Stimulated activated CD8-positive, alpha-beta memory T cell treated with anti-CD3 and anti-CD28 coated beads, Interleukin-7, amount 100 ng/mL, for 1 hour (primary cell): ENCODE results near the gene PODN.

Experiments used
- DNase-seq, 2 donors: peaks; one replicate each; pipeline ENCODE4 v3.0.0-alpha.2; 2020; ENCODE audit warnings: low read depth in 2 of 2

The PODN gene

DNA sequence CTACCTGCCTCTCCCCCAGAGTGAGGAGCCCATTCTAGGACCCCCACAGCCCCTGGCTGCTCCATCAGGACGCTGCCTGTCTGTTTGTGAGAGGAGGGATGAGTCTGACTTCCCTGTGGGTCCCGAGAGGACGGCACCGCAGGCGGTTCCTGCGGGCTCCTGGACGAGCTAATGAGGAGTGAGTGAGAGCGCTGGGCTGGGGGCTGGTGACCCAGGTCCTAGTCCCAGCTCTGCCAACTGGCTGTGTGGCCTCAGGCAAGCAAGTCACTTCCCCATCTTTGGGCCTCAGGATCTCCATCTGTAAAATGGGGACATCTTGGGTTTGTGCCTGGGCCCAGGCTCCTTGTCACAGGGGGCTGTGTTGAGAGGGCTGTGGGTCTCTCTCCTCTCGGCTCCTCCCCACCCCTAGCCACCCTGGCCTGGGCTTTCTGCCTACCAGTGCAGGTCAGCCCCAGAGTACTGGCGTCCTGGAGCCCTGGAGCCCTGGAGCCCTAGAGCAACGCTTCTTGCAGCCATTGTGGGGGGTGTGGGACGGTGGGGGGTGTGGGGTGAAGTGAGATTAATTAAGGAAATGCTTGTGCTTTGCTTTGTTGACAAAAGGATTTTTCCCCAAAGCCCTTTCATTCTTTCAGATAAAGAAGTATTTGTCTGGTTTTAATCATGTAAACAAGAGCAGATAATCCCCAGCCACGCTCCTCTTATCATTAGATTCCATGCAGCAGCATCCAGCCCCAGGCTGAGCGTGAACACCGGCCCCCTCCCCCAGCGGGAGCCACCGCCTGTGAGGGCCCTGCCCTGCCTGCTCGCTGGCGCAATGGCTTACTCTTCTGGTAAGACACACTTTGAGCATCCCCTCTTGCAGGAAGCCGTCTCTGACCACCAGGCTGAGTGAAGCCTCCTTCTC is 53.6 kb downstream of the PODN start:
- DNase-seq: no peak

DNA sequence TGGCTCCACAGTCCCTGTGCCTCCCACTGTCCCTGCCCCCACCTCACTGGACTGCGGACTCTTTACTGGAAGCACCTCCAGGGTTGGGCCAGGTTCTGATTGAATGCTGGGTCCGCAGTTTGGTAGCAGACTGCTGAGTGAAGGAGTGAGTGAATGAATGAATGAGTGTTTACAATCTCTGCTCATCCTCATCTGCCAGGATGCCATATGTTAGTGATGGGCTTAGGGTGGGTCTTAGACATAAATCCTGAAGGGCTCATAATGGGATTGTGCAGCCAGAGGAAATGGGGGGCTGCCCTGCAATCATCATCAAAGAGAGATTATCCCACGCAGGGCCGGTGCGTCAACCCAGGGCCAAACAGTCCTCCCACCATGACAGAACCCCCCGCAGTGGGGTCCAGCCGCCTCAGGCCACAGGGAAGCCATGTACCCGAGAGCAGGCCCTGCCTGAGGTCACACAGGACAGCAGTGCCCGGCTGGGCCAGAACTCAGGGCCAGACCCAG is 54.3 kb downstream of the PODN start:
- no peak for DNase-seq

DNA sequence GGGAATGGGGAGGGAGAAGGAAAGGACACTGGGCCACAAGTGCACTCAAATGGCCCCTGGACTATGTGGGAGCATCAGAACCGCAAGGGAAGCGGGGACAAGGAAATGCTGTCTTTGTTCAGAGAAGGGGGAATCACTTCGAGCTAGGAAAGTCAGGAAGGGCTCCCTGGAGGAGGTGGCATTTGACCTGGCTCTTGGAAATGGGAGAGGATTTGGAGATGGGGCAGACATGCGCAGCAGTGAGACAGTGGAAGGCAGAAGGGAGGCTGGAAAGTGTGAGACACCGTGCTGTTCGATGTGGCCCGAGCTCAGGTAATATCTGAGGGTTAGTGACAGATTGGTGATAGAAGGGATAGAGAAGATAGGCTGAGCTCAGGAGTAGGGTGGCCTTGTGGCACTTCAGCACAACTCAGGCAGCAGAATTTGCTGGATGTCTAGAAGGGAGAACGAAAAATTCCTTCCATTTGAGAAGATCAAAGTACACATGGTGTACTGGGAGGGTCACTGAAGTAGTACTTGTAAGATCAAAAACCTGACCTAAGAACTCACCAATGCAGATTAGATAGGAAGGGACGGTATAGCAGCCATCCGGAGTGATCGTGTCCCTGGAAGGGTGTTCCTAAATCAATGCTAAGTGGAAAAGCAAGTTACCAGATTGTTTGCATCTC is 55.1 kb downstream of the PODN start:
- no peak for DNase-seq

DNA sequence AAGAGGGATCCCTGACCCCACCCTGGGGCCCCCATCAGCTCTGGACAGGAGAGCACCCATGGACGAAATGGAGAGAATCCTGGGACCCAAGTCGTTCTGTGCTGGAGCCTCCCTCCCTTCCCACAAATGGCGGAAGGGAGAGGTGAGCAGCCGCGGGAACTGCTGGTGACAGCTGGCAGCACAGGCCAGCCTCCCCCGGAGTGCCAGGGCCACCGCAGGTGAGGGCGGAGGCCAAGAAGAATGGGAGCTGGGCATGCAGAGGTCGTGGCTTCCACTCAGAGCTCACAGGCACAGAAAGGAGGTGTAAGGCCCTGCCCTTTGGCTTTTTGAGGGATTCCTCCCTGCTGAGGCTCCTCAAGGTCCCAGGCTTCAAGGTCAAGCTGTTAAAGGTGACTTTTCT is 55.8 kb downstream of the PODN start:
- no peak for DNase-seq

DNA sequence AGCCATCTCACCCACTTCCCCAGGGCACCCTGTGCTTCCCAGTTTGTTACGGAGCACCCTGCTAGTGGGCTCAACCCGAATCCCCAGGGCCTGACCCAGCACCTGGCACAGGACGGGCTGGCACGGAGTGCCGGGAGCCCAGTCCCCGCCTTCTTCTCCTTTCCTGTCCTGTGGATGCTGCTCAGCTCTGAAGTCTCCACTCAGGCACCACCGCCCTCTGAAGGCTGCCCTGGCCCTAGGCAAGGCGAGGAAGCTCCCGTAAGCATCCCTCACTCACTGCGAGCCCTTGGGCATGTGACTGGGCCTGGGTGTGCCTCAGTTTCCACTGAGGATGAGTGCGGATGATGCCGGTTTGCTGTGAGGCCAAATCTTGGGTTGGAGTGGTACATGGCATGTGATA is 58.6 kb downstream of the PODN start:
- DNase-seq: no peak

DNA sequence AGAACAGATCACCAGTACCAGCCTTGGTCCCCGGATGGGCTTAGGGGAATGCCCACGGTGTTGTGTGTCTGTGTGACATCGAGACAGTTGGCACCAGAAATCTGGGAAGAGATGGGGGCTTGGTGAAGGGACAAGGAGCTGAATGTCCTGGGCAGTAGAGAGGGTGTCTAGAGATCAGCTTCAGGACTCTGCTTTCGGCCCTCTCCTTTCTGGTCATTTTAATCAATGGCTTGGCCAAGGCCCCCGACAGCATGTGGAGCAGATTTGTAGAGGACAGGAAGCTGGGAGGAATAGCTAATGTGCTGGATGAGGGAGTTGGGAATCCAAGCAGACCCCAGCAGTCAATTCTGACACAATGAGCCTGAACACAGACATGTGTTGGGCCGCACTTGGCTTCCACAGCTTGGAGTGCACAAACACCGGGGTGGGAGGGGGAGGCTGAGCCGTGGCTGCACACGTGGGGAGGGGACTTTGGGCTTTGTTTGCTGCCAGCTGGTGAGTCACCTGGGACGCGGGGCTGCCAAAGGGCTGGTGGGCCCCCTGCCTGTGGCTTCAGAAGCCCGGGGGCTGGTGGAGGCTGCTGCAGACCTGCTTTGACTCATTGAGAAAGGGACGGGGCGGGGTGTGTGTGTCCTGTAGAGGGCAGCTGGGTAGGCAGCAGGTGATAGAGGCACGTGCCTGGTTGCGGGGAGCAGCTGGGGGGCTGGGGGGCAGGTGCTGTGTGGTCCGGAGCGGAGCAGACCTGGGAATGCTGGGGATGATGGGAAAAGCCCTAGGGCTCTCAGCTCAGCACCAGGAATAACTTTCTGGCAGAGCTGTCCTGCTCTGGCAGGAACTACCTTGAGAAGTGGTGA is 59.5 kb downstream of the PODN start:
- no peak for DNase-seq

DNA sequence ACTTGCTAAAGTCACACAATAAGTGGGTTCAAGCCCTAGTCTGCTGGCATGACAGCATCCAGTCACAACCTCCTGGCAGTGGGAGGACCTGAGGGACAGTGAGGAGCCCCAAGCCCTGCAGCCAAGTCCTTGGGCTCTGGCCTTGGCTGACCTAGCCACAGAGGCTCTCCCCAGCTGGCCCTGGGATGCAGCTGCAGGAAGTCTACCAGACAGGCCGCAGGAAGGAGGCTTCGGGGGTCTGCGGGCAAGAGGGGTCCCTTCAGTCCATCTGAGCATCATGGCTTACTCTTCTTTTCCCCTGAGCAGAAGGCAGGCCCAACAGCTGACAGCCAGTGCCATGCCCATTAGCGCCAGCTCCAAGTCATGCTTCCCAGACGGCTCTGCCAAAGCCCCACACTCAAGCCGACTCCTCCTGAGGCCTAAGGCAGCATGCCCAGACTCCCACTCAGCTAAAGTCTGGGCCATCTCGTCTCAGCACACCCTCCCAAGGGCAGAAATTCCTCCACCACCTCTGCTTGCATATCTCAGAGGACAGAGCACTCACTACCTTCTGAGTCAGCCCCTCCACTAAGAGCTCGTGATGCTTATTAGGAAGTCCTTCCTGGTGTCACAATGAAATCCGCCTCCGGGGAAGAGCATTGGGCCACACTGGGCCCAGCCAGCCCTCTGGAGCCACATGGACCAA is 60.3 kb downstream of the PODN start:
- no peak for DNase-seq

DNA sequence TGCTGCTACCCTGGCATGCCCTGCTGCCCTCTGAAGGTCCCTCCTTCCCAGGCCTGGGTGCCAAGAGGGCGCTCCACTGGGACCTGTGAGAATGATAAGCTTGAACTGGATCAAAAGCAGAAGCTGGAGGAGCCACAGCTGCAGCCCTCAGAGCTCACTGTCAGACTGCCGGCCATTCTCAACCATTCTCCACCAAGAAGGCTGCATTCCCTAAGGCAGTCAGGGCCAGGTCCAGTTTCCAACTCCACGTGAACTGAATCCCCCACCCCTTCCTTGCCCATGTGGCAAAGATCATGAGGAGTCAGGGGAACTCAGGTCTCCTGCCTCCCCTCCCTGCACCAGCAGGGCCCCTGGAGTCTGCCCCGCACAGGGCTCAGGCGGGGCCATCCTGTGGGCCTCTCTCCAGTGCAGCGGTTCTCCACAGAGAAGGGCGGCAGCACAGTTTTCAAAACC is 61.0 kb downstream of the PODN start:
- no peak for DNase-seq

DNA sequence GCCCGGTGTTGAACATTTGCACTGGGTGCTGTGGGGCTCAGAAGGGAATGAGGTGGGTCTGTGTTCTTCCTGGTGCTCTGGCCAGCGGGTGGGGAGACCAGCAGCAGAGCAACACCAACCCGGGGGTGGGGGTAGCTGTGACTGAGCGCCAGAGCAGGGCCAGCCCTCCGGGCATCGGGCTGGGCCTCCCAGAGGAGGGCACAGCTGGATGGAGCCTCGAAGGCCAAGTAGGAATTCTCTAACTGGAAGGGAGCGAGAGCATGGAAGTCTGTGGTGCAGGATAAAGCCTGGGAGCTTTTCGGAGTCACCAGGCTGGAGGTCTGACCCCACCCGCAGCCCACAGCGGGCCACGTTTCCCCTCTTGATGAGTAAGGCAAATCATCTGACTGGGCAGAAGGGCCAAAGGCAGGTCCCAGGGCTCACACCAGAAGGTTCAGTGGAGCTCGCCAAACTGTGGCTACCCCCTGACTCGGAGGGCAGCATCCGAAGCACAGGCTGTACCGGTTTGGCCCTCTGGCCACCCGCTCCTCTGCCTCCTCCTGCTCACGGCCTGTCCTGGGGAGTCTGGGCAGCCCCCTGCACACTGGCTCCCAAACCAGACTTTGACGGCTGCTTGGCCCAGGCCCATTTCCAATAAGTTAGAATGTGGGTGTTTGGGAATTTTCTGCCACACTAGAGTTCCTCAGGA is 61.6 kb downstream of the PODN start:
- no peak for DNase-seq

DNA sequence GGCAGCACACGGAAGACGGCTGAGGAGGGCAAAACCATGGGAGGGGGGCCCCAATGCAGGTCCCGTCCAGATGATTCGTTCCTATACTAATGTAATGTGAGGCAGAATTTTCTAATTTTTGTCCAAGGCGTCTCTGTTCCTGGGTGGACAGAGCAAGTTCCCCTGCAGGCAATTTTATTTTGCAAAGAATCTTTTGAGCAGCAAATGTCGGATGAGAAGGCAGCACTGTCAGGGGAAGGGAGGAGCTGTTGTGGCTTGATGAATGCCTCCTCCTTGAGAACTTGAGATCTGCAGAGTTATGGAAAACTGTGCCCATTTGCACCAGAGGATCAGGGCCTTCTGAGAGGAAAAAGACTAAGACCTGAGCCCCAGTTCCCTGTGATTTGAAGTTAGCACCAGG is 63.1 kb downstream of the PODN start:
- no peak for DNase-seq

DNA sequence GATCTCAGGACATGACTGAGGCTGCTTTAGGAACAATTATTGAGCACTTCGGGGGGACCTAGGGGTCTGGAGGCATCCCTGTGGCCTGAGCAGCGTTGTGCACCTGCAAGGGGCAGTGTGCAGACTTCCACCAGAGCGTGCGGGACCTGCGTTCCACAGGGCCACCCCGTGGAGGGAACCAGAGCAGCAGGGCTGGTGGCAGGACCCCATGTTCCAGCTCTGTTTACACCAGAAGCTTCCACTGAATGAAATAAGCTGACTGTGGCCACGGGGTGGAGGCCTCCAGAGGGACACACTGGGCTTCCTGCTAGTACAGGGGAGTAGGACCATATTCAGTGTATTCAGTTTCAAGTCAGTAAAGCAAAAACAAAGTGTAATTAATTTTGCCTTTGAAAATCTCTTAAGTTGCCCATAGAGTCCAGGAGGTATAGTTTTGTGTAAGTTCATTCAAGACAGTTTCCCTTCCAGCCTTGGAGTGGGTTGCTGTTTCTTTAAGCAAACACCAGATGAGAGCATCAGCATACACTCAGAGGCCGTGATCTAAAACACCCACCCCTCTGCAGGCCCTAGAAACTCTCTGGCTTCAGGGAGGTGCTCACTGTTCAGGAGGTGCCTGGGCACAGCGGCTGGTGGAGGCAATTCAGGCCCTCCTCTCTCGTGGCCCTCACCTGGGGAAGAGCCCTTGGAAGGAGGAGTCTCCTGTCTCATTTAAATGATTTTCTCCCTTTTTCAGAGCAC is 63.8 kb downstream of the PODN start:
- no peak for DNase-seq

DNA sequence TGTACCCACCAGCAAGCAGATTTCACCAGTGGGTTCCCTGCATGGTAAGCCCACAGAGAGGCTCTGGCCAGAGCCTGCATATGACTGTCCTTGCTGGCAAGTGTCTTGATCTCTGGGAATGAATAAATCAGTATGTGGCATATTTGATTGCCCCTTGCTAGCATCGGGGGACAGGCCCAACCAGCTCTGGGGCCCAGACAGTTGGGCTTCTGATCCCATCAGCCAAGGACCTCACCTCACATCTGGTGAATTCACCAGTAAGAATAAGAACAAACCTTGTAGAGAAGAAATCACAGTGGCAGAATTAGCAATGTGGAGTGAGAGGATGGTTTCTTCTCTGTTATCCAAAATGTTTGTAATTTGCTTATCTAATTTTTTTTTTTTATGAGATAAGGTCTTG is 64.5 kb downstream of the PODN start:
- no peak for DNase-seq

DNA sequence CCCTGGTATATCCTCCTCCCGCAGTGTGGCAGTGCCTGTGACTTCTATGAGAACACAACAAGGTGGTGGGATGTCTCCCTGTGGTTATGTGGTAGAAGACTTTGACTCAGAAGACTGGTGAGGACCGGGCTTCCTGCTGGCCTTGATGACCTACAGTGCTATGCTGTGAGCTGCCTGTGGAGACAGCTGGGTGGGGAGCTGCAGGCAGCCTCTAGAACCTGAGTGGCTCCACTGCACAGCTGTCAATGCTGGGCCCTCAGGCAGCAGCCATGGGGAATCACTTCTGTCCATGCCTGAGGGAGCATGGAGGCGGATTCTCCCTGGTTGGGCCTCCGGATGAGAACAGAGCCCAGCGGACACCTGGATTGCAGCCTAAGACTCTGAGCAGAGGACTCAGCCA is 65.5 kb downstream of the PODN start:
- no peak for DNase-seq

DNA sequence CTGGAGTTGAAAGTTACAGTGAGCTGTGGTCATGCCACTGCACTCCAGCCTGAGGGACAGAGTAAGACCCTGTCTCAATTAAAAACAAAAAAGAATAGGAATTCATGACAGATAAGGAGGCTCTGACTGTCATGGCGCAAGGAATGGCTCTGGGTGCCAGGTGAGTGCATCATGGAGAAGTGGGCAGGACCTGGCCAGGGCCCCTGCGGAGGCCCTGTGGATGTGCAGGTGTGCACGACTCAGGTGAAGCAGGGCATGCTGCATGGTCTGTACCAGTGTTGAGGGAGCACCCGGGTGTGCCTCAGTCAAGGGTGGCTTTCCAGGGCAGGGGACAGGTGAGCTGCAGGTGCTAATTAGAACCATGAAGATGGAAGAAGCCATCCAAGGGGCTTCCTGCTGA is 66.4 kb downstream of the PODN start:
- no peak for DNase-seq

DNA sequence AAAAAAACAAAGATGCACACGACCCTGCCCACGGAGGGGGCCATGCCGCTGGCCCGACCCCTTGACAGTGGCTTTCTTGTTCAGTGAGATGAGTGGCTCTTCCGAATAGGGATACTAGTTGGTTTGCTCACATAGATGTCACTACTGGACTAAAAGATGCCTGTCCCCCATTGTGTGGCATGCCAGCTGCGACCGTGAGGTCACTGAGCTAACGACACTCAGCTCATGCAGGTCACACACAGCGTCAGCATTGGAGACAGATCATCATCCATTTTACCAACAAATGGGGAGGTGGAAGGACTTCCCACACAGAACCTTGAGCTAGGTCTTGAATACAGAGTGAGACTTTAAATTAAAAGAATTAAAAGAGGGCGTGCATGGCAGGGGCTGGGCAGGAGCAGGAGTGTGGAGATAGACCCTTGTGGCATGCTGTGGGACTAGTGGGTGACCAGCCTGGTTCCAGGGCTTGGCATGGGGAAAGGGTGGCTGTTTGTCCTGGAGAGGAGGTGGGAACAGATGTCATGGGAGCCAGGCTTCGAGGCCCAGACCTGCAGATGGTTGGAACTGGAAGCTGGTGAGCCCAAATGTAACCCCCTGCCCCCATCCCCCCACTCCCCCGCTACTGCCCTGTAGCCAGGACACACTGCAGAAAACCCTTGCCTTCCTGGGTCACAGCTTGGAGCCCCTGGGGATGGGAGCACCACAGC is 68.0 kb downstream of the PODN start:
- DNase-seq: no peak

DNA sequence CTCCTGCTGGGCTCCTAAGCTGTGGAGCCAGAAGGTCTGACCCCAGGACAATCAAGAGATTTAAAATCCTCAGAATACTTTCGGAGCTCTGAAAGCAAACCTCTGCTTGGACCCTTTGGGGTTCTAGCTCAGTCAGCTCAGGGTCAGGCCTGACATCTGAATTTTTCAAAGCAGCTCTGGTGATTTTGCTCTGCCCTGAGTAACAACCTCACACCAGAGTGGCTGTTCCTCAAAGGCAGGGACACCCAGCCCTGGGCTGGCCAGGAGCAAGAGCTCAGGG is 68.5 kb downstream of the PODN start:
- DNase-seq: no peak

DNA sequence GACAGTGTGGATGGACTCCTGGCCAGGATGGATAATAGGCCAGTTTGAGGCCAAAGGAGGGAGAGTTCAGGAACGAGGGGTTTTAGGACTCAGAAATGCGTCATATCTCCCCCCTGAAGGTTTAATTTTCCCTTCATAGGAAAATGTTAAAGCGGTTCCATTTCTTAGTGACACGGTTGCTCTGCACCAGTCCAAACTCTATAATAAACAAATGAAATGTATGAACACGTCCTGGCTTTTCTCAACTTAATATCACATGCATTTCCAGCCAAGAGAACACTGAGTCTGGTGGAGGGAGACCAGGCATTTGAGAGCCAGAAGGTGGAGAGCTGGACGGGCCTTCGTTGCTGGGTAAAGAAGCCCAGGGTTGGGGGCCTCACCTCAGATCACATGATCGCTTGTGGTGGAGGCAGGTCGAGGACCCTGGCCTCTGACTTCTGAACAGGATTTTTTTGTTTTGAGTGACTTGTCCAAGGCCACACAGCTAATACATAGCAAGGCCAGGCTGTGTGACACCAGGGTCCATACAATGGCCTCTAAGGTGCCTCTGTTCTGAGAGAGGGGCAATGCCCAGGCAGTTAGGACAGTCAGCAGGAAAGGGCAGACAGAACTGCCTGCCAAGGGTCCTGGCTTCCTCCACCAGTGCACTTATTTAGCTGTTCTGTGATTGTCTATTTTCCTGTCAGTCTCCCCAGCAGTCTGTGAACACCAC is 69.0 kb downstream of the PODN start:
- no peak for DNase-seq

DNA sequence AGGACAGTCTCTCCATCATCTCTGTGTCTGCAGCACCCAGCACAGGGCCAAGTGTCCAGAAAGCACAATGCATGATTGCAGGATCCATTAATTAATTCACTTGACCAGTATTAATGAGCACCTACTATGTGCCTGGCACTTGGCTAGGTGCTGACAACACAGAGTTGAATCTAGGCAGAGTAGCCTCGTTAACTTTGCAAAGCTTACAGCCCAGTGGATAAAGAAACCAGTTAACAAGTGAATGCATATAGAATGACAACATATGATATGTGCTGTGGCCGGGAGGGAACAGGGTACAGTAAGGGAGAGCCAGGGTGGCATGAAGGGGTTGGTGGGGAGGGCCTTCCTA is 69.6 kb downstream of the PODN start:
- DNase-seq: no peak

DNA sequence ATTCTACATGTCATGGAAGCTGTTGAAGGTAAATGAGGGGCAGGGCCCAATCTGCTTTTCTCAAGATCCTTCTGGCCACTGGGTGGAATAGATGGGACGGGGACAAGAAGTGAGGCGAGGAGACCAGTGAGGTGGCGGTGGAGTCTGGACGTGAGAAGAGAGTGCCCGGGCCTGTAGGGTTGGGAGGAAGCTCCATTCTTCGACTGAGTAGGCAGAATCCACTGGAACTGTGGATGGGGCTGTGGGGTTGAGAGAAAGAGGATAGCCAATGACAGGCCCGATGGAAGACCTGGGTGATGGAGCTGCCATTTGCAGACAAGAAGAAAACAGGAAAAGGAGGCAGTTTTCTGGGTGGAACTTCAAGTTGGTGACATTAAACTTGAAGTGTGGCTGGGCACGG is 70.2 kb downstream of the PODN start:
- DNase-seq: no peak
